Spleen (tissue), 11 donors: Measurements from ENCODE around the gene EDN1. TPM values are rescaled to one million over a fixed set of nuclear protein-coding genes. Genes with fewer than 3 reads are reported as not detected.

Experiments
- DNase-seq: peaks from one replicate; pipeline ENCODE4 v3.0.0-alpha.2; 2020
- H3K27ac ChIP-seq, 8 donors: fragments of 200-600 bp; sonication (generic) in 7 of 8; 1 replicate in 4 of 8; 2 replicates in 4 of 8; pipeline versions ENCODE4 v1.5.0 to v1.8.0; 2016 to 2021; ENCODE audit warnings: inconsistent platforms in 4 of 8, mild to moderate bottlenecking in 4 of 8, moderate library complexity in 1 of 8
- H3K27me3 ChIP-seq, 7 donors: fragments of 200-600 bp; sonication (generic) in 6 of 7; replicated peaks in 1 of 7; 1 replicate in 4 of 7; 2 replicates in 3 of 7; pipeline versions ENCODE4 v1.5.0 to v1.8.0; 2016 to 2021; ENCODE audit warnings: inconsistent platforms in 3 of 7, mild to moderate bottlenecking in 1 of 7
- H3K36me3 ChIP-seq, 6 donors: fragments of 200-600 bp; sonication (generic) in 5 of 6; 1 replicate in 4 of 6; 2 replicates in 2 of 6; pipeline versions ENCODE4 v1.5.0 to v1.8.0; 2016 to 2021; ENCODE audit warnings: inconsistent platforms in 2 of 6
- H3K4me1 ChIP-seq, 6 donors: fragments of 200-600 bp; sonication (generic) in 5 of 6; 1 replicate in 3 of 6; 2 replicates in 3 of 6; pipeline versions ENCODE4 v1.5.0 to v1.8.0; 2016 to 2021; ENCODE audit warnings: inconsistent platforms in 3 of 6
- H3K4me3 ChIP-seq, 8 donors: fragments of 200-600 bp; sonication (generic) in 7 of 8; 1 replicate in 4 of 8; 2 replicates in 4 of 8; pipeline versions ENCODE4 v1.5.0 to v1.8.0; 2016 to 2021; ENCODE audit warnings: inconsistent platforms in 4 of 8, mild to moderate bottlenecking in 4 of 8, moderate library complexity in 2 of 8
- H3K9me3 ChIP-seq, 8 donors: fragments of 200-600 bp; sonication (generic) in 7 of 8; 1 replicate in 4 of 8; 2 replicates in 4 of 8; pipeline versions ENCODE4 v1.5.0 to v1.8.0; 2016 to 2021; ENCODE audit warnings: inconsistent platforms in 4 of 8
- CTCF ChIP-seq, 11 experiments: fragments of 200-600 bp in 7 of 11; fragments of 450-650 bp in 4 of 11; sonication (generic) in 4 of 11; IDR thresholded peaks in 8 of 11; conservative IDR thresholded peaks in 3 of 11; 1 replicate in 7 of 11; 2 replicates in 4 of 11; pipeline versions ENCODE4 v1.4.0 to v1.8.0; 2016 to 2021; ENCODE audit warnings: antibody characterized with exemption in 11 of 11, inconsistent platforms in 4 of 11, mild to moderate bottlenecking in 1 of 11
- POLR2A ChIP-seq, 3 donors: fragments of 450-650 bp; IDR thresholded peaks; one replicate each; pipeline ENCODE4 v1.5.1; 2017; ENCODE audit warnings: antibody characterized with exemption in 3 of 3, mild to moderate bottlenecking in 1 of 3
- POLR2AphosphoS5 ChIP-seq, 3 donors: sonication (generic); formaldehyde crosslinking; IDR thresholded peaks; one replicate each; pipeline ENCODE4 v1.5.1; 2017; ENCODE audit warnings: antibody characterized with exemption in 3 of 3
- WGBS, 5 donors: extraction: QIAGEN DNeasy Blood & Tissue Kit in 3 of 5; methylation state at CpG; one replicate each; pipeline versions ENCODE4 v1.1.5 to v1.1.7; 2013 to 2018; 5-methylcytosine and 5-hydroxymethylcytosine counted together
- intact Hi-C: fragments of 100-400 bp; cut with DNase I; formaldehyde crosslinking; loops from one replicate; pipeline ENCODE4 v1.15.0; 2023; ENCODE audit warnings: low total_unique reads
- polyA plus RNA-seq, 3 donors: library from polyadenylated mRNA; stranded (reverse); fragments of 200-250 nt; gene quantifications; one replicate each; pipeline ENCODE4 v1.2.1, GENCODE V29; 2013
- total RNA-seq, 7 donors: library from RNA; depleted of rRNA in 3 of 7; stranded (reverse); fragments of >200 nt in 3 of 7; fragmentation: NEBNext Ultra II Directional in 4 of 7; extraction: Animal tissue kit (Norgen Biotek cat#: 25700) in 4 of 7; gene quantifications; one replicate each; pipeline versions ENCODE4 v1.1.0 to v1.2.1, GENCODE V29; 2016 to 2021
- donor health status: healthy with polysubstance abuse.
- donor health status: DM: no; HTN: no; CAD: no; lungs with moderate emphysema.
- donor health status: DM: no; HTN: no; CAD: no.
- donor health status: Bipolar disorder and iron deficiency.
- donor health status: healthy.
- donor health status: DM: no; HTN: no; CAD: no.
- donor health status: DM: yes; HTN: yes; CAD: no.

EDN1 gene
- total and polyA plus RNA-seq, 10 donors, result 5.2 to 27.1 (median 13.4) TPM

GRCh38 chr6:12312736-12313135, 22.6 kb downstream of the EDN1 start:
- peaks cover 0 to 7% (median 0%) of the 10 kb centered on the region in 8 donors for H3K9me3 ChIP-seq
- intact Hi-C loops, result no loop called here
- no peaks in the 10 kb centered on the region for H3K36me3 ChIP-seq
- no peak overlapping the region for H3K4me3 ChIP-seq
- H3K27ac ChIP-seq, result no peak overlapping the region
- no peaks in the 10 kb centered on the region for H3K27me3 ChIP-seq
- WGBS, 5 donors, result 79 to 92% (median 81%) methylated on average over 2 of the region's 2 CpGs
- H3K4me1 ChIP-seq, result no peaks in the 10 kb centered on the region
- TF ChIP-seq POLR2AphosphoS5 (IDR thresholded peaks at IDR 0.05), result no peak
- no peak for TF ChIP-seq CTCF (IDR thresholded peaks at IDR 0.05 in 8 of 11, conservative IDR thresholded peaks at IDR 0.05 in 3 of 11)
- no peak for TF ChIP-seq POLR2A (IDR thresholded peaks at IDR 0.05)
- no peak for DNase-seq

- Histone ChIP-seq H3K4me1 (no peaks in the 10 kb centered on the region), H3K27ac (no peak overlapping the region), H3K9me3 (peaks cover 0 to 13% (median 5%) of the 10 kb centered on the region in 8 donors), H3K36me3 (no peaks in the 10 kb centered on the region), H3K4me3 (no peak overlapping the region), H3K27me3 (no peaks in the 10 kb centered on the region)
- no peak for DNase-seq
- intact Hi-C loops, result no loop called here
- 71 to 86% (median 81%) methylated on average over 12 of the region's 12 CpGs for WGBS, 5 donors
- TF ChIP-seq CTCF (IDR thresholded peaks at IDR 0.05 in 8 of 11, conservative IDR thresholded peaks at IDR 0.05 in 3 of 11) (no peak), POLR2A (IDR thresholded peaks at IDR 0.05) (no peak), POLR2AphosphoS5 (IDR thresholded peaks at IDR 0.05) (no peak)
Observed at GRCh38 chr6:12313306-12313991, 23.3 kb downstream of the EDN1 start.

GRCh38 chr6:12313992-12314589, 23.9 kb downstream of the EDN1 start:
- H3K27ac ChIP-seq, result no peak overlapping the region
- no peak overlapping the region for H3K4me3 ChIP-seq

More at GRCh38 chr6:12313992-12314589, 23.9 kb downstream of the EDN1 start:
- intact Hi-C loops, result no loop called here
- WGBS, 5 donors, result 51 to 72% (median 70%) methylated on average over 8 of the region's 8 CpGs
- Histone ChIP-seq H3K27me3 (no peaks in the 10 kb centered on the region), H3K4me1 (no peaks in the 10 kb centered on the region), H3K9me3 (peaks cover 0 to 19% (median 11%) of the 10 kb centered on the region in 8 donors), H3K36me3 (no peaks in the 10 kb centered on the region)
- peak; percentile 43 for DNase-seq
- TF ChIP-seq CTCF (IDR thresholded peaks at IDR 0.05 in 8 of 11, conservative IDR thresholded peaks at IDR 0.05 in 3 of 11), result no peak
- TF ChIP-seq POLR2AphosphoS5 (IDR thresholded peaks at IDR 0.05), result no peak
- no peak for TF ChIP-seq POLR2A (IDR thresholded peaks at IDR 0.05)
